Fibroblast of mammary gland (primary cell): ENCODE measurements around the gene NFIA.

Source experiments
- DNase-seq: peaks from one replicate; pipeline ENCODE4 v3.0.0-alpha.2; 2010; ENCODE audit warnings: low read depth
- H3K4me3 ChIP-seq: 2 replicates; pipeline ENCODE4 v1.5.1; 2011; ENCODE audit warnings: low read depth, mild to moderate bottlenecking, low read length, moderate library complexity; ENCODE audit not compliant: control insufficient read depth
- TF ChIP-seq, protein P1 (sequence below): conservative IDR thresholded peaks from 2 replicates; pipeline ENCODE4 v1.5.1; 2011; ENCODE audit warnings: low read depth, low read length, inconsistent platforms; ENCODE audit not compliant: control insufficient read depth, insufficient read depth

The NFIA gene

DNA sequence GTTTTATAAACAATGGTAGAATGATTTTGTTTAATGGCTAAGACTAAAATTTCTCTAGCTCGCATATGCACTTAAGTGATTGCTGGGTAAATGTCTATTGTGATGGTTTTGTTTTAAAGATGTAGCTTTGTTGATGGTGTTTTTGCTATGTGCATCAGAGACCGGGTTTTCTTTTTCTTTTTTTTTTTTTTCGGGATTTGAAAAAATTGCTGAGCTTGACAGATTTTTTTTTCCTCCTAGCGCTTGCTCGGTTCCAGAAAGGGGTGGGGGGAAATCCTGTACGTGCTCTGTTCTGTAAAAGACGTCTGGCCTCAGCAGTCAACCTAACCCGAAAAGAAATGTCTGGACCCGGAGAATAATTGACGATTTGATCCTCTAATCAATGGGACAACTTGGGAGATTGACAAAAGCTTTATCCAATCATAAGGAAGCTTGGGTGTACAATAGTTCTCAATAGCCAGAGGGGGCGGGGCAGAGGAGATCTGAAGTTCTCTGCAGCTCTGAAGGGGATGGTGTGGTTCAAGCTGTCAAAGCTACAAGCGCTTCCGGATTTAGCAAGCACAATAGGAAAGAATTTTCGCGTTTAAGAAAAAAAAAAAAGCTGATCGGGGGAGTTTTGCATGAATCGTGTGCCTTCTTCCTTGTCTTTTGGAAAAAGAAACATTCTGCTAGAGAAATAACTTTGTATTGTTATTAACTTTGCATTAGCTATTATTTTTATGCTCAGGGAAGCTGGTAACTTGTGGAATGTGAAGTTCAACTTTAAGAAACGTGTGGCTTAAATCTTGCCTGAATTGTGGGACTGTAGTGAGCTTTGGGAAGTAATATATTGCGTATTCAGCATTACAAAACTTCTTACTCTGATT, 4.5 kb upstream of the NFIA start:
- peak overlapping the region; percentile 56 for H3K4me3 ChIP-seq
- DNase-seq, result peak; percentile 100
- TF ChIP-seq, protein P1, sequence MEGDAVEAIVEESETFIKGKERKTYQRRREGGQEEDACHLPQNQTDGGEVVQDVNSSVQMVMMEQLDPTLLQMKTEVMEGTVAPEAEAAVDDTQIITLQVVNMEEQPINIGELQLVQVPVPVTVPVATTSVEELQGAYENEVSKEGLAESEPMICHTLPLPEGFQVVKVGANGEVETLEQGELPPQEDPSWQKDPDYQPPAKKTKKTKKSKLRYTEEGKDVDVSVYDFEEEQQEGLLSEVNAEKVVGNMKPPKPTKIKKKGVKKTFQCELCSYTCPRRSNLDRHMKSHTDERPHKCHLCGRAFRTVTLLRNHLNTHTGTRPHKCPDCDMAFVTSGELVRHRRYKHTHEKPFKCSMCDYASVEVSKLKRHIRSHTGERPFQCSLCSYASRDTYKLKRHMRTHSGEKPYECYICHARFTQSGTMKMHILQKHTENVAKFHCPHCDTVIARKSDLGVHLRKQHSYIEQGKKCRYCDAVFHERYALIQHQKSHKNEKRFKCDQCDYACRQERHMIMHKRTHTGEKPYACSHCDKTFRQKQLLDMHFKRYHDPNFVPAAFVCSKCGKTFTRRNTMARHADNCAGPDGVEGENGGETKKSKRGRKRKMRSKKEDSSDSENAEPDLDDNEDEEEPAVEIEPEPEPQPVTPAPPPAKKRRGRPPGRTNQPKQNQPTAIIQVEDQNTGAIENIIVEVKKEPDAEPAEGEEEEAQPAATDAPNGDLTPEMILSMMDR, result no peak

DNA sequence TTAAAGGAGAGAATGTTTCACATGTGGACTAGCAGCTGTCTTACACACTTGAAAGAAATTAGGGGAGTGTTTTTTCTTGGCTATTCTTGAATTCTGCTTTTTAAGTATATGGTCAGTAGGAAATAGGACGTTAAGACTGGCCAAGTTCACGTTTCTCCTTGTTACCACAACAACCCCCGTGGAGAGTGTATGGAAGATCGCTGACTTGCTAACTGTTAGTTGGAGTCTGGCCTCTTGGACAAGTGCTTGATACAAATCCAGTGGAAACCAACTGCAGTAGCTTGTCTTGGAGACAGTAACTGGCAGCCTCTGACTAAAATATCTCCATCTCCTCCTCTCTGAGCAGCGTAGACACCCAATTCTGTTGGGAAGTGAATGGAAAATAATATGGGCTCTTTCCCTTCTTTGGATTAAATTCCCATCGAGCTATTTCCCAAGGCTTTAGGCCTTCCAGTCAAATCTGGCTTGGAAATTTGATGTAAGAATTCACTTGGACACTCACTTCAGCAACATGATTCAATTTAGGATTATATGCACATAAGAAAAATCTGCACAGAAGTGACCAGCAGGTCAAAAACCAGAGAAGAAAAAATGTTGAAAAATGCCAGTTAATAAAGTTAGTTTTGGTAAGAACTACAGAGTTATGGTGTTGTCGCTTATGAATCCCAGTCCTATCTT, 3.6 kb upstream of the NFIA start:
- TF ChIP-seq, protein P1, result no peak
- DNase-seq, result no peak
- H3K4me3 ChIP-seq, result peak overlapping the region; percentile 56

DNA sequence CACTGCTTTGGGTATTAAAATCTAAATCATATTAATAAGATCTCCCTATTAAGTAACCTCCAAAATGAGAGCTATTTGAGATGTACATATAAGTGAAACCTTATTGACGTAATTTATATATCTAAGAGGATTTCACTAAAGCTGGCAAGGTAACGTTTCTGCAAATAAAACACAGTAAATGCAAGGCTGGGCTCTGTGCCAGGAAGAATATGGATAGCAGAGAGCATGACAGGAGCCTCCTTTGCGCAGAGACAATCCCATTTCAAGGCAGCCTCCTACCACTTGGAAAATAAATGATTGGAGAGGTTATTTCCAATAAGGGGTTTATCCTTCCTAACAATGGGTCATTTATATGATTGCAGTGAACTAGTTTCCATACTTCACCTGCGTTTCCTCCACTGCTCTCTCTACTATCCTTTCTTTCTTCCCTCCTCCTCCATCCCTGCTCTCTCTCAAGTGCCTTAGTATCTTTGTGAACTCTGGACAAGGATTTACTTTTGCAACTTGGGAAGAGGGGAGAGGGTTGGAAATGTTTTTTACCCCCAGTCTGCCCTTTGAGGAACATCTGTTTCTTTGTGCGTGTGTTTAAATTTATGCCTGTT, 3.0 kb upstream of the NFIA start:
- DNase-seq, result no peak
- TF ChIP-seq, protein P1, result no peak
- H3K4me3 ChIP-seq, result no peak overlapping the region

DNA sequence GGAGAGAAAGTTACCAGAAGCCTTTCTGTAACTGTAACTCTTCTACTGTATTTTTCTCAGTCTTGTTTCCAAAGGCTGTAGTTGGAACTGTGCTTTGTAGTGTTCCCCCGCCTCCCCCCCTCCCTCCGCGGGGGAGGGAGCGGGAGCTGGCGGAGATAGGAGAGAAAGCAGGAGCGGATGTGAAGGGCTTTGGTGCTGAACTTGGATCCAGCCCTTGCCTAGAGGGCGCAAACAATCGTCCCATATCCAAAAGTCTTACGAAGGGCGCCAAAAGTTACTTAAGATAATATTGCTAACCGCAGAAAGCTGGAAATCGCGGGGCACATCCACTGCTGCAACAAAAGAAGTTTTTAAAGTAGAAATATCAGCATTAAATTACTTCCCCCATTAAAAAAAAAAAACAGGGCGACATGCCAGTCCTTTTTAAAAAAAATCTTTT, 2.4 kb upstream of the NFIA start:
- DNase-seq, result peak; percentile 91
- TF ChIP-seq, protein P1, result peak; percentile 39
- H3K4me3 ChIP-seq, result peak overlapping the region; percentile 38

DNA sequence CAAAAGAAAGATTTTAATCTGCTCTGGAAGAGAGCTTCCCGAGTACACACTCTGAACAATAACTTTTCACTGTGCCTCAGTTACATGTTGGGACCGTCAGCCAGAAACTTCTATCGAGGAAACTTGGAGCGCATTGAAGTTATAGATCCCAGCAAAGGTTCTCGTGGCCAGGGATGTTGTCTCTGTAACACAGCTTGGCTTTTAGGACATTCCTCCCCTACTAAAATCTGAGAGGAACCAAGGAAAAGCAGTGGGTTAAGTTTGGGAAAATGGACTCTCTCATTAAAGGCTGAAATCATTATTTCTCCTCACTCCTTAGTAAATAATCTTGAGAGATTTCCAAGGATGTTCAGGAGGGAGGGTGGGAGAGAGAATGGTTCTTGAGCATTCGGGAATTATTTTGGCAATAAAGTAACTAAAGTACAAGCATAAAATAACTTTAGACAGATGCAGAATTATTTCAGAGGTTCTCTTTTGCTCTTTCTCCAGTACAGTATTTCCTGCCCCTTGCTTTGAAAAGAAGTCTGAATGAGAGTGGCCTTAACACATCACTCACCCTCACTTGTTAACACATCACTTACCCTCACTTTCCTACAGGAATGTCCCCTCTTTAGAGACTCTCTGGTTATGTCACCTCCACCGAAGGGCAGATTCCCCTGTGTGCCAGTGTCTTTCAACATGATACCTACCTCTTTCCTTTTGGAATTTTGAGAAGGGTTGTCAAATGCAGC, 1.8 kb upstream of the NFIA start:
- no peak for DNase-seq
- TF ChIP-seq, protein P1, result no peak
- H3K4me3 ChIP-seq, result peak overlapping the region; percentile 38

DNA sequence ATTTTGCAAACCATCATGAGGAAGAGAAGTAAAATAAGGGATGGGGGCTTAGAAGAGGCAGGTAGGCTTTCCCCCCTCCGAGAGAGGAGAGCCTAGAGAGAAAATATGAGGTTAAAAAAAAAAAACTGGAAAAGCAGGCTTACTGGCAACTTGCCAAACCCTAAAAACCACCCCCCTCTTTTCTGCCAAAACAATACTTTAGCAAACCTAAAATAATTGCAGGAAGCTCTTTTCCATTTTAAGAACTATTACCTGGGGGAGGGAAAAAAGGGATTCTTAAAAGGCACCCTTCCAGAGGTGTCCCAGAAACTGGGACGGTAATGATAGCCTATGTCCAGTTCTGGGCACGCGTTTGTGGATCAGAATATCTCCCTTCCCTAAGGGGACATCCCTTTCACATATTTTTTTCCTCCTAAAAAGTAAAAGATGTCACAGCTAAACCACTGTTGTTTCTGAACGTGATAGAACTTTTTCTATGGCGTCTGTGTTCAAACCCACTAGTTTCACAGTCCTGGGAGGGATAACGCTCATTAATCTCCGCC, 1.1 kb upstream of the NFIA start:
- no peak for DNase-seq
- TF ChIP-seq, protein P1, result no peak
- H3K4me3 ChIP-seq, result peak overlapping the region; percentile 72
